ENCODE measurements around the gene SAPCD2.

Gene SAPCD2

DNA sequence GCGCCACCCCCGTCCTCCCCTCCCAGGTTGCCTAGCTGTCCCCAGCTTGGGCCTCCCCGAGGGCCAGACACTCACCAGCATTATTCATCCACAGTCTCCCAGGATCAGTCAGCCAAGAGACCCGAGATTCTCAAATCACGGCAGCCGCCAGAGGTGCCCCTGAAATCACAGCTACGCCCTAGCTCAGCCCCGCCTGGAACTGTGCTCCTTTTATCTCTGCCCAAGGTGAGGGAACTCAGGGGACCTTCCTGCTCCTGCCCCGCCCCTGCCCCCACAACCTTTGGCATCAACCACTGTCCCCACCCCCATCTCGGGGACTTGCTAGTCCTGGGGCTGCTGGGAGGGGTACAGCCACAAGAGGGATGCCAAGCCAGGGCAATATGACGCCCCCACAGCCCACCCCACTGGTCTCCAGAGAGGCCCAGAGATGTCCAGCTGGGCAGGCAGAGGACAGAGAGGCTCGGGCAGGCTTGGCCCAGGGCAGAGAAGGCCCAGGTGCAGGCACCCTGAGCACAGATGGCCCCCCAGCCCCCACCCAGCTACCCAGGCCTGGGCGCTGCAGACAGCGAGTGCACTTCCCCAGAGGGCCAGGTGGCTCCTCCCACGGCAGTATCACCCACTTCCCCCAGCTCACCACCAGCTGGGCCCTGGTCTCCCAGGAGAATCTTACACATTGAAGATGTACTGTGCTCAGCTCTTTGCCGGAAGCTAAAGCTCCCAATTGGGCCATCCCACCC, 38.3 kb downstream of the SAPCD2 start, which contains the start of gene FUT7:
Gene FUT7, minus strand, starts transcription at position 185 of the 737 bp plus-strand sequence. Its CDS starts 97 bp downstream, at position 88.
- no peak for DNase-seq (ENCODE audit: low read depth)

DNA sequence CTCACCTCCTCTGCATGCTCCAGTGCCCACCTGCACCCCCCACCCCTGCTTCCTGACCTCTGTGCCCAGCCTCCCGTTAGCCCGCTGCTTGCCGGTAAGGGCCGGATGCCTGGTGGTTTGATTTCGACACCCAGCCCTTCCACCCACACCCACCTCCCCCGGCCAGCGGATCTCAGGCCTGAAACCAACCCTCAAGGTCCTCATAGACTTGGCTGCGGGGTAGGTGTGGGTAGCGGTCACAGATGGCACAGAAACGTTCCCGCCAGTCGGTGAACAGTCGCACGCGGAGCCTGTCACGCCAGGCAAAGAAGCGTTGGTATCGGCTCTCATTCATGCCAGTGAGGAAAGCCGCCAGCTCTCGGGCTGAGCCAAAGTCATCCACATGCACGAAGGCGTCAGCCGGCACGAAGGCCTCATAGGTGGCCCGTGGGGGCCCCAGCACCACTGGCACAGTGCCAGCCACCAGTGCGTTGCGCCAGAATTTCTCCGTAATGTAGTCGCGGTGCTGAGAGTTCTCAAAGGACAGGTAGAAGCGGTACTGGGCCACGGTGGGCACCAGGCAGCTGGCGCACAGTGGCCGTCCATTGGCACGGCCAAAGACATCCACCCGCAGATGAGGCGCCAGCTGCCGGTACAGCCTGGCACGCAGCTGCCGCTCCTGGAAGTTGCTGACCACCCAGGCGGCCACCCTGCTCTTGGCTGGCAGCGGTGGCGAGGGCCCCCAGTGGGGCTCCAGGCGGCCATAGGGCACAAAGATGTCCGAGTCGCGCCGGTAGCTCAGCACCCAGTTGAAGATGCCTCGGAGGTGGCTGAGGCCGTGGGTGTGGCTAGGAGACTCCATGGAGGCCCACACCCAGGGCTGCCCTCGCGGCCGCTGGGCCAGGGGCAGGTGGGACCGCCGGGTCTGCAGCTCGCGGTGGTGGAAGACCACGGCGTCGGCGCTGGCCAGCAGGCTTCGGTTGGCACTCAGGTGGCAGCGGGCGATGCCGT, 39.5 kb downstream of the SAPCD2 start:
- DNase-seq (ENCODE audit: low read depth): no peak

DNA sequence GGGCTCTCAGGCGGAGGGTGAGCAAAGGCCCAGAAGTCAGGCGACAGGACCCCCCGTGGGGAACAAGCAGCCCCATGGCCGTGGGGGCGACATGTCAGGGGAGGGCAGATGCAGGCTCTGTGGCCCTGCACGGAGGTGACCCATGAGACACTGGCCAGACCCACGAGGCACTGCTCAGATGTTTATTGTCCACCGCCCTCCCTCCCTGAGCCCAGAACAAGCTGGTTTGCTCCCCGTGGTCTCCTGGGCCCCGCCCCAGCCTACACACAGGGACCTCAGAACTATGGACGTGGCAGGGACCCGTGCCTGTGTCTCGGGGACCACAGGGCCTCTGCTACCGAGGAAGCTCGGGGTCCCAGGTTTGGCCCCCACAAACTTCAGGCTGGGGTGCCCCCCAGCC, 40.4 kb downstream of the SAPCD2 start:
- DNase-seq (ENCODE audit: low read depth): no peak

DNA sequence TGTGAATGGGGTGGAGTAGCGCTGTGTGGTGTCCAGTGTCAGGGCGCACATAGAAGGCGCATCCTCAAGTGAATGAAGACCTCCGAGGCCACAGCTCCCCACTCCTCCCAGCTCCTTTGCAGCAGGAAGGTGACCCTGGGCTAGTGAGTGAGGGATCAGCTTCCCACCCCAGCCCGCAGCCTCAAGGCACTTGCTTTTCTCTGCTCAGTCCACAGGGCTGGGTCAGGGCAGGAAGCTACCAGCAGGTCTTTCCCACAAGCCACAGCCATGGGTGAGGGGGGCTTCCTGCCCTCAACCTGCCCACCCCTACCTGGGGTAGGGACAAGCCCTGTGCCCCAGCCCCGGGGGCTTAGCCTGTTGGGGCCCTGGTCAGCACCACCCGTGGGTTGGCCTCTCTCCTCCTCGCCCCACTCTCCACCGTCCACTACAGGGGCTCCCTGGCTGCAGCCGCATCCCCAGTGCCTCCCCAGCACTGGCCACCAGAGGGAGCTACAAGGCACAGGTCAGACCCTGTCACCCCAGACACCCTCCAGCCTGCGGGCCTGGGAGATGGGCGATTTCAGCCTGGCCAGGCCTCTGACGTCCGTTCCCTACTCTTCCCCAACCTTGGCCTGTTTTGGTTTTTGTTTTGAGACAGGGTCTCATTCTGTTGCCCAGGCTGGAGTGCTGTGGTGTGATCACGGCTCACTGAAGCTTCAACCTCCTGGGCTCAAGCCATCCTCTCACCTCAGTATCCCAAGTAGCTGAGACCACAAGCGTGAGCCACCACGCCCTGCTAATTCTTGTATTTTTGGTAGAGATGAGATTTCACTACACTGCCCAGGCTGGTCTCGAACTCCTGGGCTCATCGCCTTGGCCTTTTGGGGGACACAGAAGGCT, 41.1 kb downstream of the SAPCD2 start:
- peak; percentile 64 for DNase-seq (ENCODE audit: low read depth)

DNA sequence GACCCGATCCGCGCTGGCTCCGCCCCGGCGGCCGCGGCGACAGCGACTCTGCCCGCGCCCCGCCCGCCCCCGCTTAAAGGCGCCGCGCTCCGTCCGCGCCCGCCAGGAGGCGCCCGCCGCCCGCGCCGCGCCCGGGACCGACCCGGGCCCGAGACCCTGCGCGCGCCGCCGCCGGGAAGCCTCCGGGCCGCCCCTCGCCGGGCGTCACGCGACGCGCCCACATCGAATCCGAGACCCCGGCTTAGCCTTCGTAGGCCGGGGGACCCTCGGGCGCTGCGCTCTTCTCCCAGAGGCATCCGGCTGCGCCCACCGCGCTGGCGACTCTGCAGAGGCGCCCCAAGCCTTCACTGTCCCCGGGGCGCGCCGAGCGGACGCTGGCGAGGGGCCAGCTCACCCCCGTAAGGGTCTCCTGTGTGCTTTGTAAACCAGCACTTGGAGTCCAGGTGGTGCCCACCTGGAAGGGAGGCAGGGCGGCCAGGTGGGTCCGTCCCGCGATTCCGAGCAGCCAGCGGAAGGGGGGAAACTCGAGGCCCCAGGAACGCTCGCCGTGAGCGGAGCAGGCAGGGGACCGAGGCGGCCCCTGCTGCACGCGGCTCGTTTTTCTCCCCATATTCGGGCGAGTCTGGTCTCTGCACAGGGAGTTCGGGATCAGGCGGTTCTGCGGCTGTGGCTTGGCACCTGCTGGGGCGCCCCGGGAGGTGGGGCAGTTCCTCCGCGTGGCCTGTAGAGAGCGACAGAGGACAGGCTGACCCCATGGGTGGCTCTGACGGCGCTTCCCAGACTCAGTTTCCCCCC, 41.9 kb downstream of the SAPCD2 start:
- DNase-seq (ENCODE audit: low read depth): no peak

DNA sequence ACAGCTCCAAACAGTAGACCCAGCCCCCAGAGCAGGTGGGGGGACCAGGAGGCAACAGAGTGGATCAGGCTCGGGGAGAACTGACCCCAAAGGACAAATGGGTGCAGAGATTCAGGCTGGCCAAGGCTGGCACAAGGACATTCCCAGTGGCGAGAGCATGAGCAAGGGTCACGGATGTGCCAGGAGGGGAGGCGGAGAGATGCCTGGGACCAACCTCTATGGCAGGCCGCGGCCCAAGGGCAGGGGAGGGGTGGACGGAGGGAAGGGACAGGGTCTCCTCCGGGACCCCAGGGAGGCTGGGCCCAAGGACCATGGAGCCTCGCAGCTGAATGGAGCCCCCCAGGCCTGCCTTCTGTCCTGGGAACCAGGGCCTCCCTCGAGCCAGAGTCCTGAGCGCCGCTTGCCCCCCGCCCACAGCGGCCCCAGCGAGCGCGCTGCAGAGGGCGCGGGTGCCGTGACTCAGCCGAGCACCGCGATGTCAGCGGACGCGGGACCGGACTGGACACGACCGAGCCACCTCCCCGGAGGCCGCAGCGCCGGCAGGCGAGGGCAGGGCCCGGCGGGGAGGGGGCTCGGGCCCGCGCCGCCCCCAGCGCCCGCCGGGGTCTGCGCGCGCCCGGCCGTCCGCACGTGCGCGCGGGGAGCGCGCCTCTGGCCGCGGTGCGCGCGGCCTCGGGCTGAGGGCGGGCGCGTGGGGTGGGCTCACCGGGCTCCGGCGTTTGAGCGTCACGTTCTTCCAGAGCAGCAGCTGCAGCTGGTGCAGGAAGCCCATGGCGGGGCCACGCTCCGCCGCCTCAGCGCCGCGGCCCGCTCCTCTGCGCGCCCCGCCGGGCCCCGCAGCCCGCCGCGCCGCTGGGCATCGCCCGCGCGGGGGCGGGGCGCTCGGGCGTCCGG, 42.7 kb downstream of the SAPCD2 start, which contains the start of gene ABCA2:
Gene ABCA2, minus strand, starts transcription at position 869 of the 894 bp plus-strand sequence. Its CDS starts 97 bp downstream, at position 772.
- DNase-seq (ENCODE audit: low read depth): no peak

DNA sequence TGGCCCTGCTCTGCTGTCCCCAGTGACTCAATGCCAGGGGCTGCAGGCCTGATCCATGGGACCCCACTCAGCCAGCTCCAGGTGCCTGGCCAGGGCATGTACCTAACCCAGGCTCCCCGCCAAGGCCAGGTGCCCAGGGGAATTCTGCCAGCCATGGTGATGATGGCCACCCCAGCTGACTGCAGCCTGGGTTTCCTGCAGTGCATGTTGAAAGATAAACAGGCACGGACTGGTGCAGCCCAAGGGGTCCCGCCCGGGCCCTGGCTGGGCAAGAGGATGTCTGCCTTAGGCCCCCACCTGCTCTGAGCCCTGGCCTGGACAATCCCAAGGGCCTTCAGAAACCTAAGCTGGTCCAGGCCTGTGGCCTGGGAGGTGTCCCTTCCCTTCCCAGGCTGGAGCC, 43.5 kb downstream of the SAPCD2 start:
- DNase-seq (ENCODE audit: low read depth): no peak

DNA sequence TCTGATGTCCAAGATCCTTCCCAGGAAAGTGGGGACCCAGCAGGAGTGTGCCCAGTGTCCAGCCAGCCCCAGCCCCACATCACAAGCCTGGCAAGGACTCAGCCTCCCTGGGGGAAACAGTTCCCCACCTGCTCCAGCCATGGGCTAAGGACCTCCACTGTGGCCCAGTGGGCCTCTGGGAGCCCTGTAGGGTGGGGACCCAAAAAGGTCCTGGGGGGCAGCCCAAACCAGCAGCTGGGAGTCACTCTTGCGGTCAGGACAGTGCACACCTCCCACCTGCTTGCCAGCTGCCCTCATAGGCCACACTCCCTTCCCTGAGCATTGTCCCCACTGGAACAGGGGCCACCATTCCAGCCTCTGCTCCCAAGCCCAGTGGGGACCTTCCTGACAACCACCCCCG, 44.0 kb downstream of the SAPCD2 start:
- no peak for DNase-seq (ENCODE audit: low read depth)

DNA sequence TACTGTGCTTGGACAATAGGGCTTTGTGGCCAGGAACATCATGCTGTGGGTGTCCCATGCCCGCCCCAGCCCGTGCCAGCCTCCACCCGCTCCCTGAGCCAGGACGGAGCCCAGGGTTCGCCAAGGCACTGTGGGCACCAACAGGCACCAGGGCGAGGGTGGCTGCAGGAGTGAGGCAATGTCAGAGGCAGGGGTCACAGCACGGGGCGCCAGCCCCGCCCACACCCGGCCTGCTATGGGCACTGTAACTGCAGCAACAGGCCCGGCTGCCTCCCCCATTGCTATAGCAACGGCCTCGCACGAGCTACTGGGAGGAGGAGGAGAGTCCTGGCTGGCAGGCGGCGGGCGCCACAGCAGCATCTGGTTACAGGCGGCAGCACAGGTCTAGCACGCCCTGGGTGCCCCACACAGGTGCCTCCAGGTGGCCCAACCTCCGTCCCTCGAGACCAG, 44.8 kb downstream of the SAPCD2 start:
- DNase-seq (ENCODE audit: low read depth): no peak

DNA sequence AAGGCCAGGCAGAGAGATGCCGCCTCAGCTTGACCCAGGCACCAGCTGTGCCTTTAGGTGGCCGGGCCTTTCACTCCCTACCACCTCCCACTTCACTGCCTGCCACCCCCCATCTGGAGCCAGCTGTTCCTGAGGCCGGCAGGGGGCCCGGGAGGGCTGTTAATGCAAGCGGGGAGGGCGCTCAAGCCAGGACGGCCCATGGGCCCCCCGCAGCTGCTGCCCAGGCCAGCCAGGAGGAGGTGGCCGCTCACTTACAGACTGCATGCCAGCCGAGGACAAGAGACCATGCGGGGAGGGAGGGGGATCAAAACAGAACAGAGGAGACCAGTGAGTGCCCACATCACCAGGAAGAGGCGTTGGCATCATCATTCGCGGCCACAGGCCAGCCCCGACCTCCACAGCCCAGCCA, 46.8 kb downstream of the SAPCD2 start:
- no peak for DNase-seq (ENCODE audit: low read depth)

DNA sequence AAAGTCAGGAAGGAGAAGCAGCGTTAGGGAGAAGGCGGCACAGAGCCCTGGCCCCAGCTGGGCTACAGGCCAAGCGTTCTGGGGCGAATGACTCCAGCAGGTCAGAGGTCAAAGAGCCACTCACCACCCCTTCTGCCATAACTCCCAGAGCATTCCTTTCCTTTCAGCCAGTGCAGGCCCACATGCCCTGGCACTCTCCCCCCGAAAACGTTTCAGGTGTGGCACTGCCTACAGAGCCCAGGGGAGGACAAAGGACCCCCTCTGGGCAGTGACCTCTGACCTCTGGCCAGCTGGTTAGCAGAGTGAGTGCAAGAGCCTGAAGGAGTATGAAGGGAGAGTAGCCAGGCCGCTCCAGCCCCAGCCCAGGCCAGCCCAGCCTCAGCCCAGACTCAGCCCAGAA, 47.2 kb downstream of the SAPCD2 start:
- DNase-seq (ENCODE audit: low read depth): no peak

DNA sequence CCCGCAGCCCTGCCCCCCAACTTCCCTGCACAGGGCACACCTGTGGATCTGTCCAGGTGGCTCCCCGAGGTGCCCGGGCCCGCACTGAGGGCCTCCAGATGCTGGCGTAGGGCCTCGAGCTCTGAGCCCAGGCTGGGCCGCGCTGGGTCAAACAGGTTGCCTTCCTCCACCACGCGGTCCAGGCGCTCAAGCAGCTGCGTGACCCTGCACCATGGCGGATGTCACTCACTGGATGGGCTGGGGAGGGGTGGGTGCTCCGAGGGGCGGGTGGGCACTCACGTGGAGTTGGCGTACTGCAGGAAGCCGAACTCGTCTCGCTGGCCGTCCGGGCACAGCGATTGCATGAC, 47.7 kb downstream of the SAPCD2 start:
- no peak for DNase-seq (ENCODE audit: low read depth)

DNA sequence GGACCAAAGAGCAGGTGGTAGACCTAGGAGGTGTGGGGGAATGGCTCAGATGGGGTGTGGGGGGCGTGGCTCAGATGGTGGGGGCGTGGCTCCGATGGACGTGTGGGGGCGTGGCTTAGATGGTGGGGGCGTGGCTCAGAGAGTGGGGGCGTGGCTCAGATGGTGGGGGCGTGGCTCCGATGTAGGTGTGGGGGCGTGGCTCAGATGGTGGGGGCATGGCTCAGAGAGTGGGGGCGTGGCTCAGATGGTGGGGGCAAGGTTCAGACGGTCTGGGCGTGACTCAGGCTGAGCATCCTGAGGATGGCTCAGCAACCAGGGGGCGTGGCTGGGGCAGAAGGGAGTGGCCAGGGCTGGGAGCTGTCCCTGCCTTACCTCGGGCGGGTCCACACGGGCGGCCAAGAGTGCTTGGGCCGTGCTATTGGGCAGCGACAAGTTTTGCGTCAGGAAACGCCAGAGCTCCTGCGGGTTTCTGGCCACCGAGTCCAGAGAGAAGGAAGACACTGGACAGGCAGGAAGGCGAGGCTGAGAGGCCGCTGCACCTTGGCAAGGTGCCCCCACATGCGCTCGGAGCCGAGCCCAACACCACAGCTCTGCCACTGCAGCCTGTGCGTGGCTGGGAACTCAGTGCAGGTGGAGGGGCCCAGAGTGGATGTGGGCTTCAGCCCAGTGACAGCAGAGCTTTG, 48.2 kb downstream of the SAPCD2 start:
- peak; percentile 60 for DNase-seq (ENCODE audit: low read depth)

DNA sequence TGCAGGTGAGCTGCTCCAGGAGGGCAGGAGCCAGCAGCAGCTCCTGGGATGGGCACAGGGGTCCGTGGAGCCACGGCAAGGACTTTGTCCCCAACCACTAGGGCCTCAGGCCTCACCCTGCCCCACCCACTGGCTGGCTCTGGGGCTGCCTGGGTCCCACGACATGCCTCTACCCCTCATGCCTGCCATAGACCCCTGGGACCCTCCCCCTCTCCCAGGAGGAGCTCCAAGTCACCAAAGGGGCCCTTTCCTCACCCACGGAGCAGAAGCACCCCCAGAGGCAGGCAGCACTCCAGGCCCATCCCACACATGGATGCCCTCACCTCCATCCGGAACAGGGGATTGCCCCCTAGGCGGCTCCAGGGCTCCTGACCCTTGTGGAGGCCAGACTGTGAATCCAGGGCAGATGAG, 48.8 kb downstream of the SAPCD2 start:
- DNase-seq (ENCODE audit: low read depth): no peak

DNA sequence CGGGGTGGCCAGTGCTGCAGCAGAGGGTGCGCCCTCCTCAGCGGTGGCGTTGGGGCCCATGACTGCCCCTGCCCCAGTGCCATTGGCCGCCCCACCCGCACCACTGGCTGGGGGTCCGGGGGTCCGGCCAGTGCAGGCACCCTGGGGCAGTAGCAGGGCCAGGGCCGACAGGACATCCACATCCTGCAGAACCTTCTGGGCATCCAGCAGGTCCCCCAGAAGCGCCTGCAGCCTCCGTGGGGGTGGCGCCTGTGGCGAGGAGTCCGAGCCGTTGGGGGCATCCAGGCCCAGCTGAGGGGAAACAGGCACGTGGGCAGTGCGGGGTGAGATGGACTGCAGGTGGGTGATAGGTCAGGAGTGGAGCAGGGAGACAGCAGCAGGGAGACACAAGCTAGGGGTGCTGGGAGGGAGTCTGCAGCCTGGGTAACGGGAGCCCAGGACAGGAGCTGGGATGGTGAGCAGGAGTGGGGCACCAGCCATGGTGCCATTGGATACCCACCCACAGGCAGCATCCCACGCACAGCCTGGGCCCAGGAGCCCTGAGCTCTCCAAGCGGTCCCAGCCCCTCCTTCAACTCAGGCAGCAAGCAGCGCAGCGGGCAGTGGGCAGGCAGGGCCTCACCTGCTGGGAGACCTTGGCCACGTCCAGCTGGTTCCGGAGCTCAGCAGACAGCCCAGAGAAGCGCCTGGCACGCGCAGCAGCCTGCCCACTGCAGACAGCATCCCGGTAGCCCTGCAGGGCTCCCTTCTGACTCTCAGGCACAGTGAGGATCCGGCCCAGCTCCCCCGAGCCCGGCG, 49.4 kb downstream of the SAPCD2 start:
- no peak for DNase-seq (ENCODE audit: low read depth)

DNA sequence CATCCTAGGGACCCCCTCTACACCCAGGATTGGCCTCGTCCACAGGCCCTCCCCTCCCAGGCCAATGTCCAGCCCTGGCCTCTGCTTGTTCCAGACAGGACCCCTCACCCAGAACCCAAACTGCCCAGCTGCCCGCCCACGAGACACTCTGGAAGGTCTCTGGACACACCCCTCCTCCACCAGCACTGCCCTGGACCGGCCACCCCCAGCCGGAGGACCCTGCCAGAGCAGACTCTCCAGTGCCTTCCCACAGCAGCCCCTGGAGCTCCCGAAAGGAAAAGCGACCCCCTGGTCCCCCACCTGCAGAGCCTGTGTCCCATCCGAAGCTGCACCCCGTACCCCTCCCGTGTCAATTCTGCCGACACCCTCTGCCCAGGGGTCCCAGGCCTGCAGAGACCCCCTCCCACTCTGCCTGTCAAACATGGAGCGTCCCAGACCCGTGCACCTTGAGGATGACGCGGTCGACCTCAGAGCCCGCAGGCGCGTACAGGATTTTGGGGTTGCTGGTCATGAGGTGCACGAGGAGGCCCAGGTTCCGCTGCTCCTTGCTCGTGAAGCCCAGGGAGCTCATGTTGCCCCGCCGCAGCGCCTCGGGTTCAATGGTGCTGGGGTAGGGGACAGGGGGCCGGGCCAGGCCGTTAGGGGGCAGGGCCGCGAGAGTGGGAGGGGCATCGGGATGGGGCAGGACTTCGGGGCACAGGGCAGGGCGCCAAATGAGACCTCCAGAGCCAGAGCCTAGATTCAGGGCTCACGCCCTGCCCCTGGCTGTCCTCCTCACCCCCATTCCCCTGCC, 50.3 kb downstream of the SAPCD2 start:
- no peak for DNase-seq (ENCODE audit: low read depth)

DNA sequence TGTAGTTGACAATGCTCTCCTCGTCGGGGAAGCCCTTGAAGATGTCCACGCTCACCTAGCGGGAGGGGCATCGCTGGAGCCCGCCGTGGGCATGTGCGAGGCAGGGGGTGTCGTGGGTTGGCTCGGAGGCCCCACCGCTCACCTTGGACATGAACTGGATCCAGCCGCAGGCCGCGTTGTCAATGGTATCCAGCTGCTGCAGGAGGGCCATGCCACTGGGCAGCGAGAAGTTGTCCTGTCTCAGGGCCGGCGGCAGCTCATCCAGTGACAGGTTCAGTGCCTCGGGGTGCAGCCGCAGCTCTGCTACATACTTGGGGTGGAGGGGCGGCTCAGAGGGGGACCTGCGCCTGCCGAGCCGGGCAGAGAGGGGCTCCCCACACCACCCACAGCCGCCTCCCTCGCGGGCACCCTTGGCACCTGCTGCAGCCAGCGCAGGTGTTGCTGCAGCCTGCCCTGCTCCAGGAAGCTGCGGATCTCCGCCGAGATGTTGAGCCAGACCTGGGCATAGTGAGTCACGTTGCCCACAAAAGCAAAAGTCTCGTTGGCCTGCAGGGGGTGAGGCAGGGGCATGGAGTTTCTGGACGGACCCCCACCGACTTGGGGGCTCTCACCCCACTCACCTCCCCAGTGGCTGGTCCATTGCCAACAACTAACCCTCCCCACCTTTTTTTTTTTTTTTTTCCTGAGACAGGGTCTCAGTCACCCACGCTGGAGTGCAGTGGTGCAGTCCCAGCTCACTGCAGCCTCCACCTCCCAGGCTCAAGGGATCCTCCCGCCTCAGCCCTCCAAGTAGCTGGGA, 51.4 kb downstream of the SAPCD2 start:
- no peak for DNase-seq (ENCODE audit: low read depth)
